K562 (cell line): ENCODE results near the gene GUCA2B. TPM values are rescaled to one million over a fixed set of nuclear protein-coding genes. Genes with fewer than 3 reads are reported as not detected.

Experiments
- ATF1 ChIP-seq, 2 experiments: fragments of 450-650 bp in 1 of 2; IDR thresholded peaks; 2 replicates each; pipeline ENCODE4 v1.6.1; 2016; ENCODE audit warnings: missing compliant biosample characterization in 1 of 2, missing genetic modification characterization in 1 of 2
- ATF6 ChIP-seq: sonication (generic); formaldehyde crosslinking; IDR thresholded peaks from 2 replicates; pipeline ENCODE4 v1.4.0; 2020; ENCODE audit warnings: mild to moderate bottlenecking, missing genetic modification reagents
- ELK1 ChIP-seq: sonication (generic); formaldehyde crosslinking; IDR thresholded peaks from 2 replicates; pipeline ENCODE4 v1.8.1; 2022; ENCODE audit warnings: missing genetic modification reagents
- FOXA3 ChIP-seq, 2 experiments: fragments of 450-650 bp in 1 of 2; sonication (generic) in 1 of 2; formaldehyde crosslinking; IDR thresholded peaks in 1 of 2; conservative IDR thresholded peaks in 1 of 2; 2 replicates each; pipeline versions ENCODE4 v1.4.0 to v1.8.0; 2020 to 2022; ENCODE audit warnings: mild to moderate bottlenecking in 2 of 2, missing genetic modification reagents in 1 of 2
- GABPB2 ChIP-seq: fragments of 250-450 bp; sonication (Bioruptor Pico); conservative IDR thresholded peaks from 2 replicates; pipeline ENCODE4 v1.5.1; 2021; ENCODE audit warnings: mild to moderate bottlenecking
- PTTG1 ChIP-seq: fragments of 450-650 bp; IDR thresholded peaks from 2 replicates; pipeline ENCODE4 v1.6.1; 2016; ENCODE audit warnings: low read depth, mild to moderate bottlenecking, missing genetic modification characterization, missing compliant biosample characterization
- RBM25 ChIP-seq: fragments of 200-400 bp; formaldehyde crosslinking; IDR thresholded peaks from 2 replicates; pipeline ENCODE4 v1.6.1; 2018; ENCODE audit warnings: low read length, low read depth, moderate library complexity; ENCODE audit not compliant: severe bottlenecking
- SMAD1 ChIP-seq: fragments of 150-350 bp; IDR thresholded peaks from 2 replicates; pipeline ENCODE4 v1.6.1; 2014; ENCODE audit warnings: low read length, low read depth; ENCODE audit not compliant: partially characterized antibody
- SREBF2 ChIP-seq: sonication (generic); formaldehyde crosslinking; IDR thresholded peaks from 2 replicates; pipeline ENCODE4 v1.4.0; 2020; ENCODE audit warnings: mild to moderate bottlenecking, missing genetic modification reagents
- STAT5A ChIP-seq: IDR thresholded peaks from 2 replicates; pipeline ENCODE4 v1.6.1; 2012; ENCODE audit warnings: low read length, inconsistent platforms, borderline replicate concordance
- TBP ChIP-seq: optimal IDR thresholded peaks from 2 replicates; pipeline ENCODE3; 2011; ENCODE audit warnings: low read depth, low read length, improper control_type of control experiment
- TRIM28 ChIP-seq: fragments of 450-650 bp; IDR thresholded peaks from 2 replicates; pipeline ENCODE4 v1.6.1; 2017
- U2AF1 ChIP-seq: fragments of 200-400 bp; formaldehyde crosslinking; optimal IDR thresholded peaks from 2 replicates; pipeline ENCODE3; 2017; ENCODE audit warnings: mild to moderate bottlenecking, low read depth, low read length, moderate library complexity
- polyA plus RNA-seq, 8 experiments: library from polyadenylated mRNA; depleted of rRNA in 4 of 8; stranded (reverse) in 5 of 8; unstranded in 3 of 8; fragments of >200 nt; fragmentation: Nextera tagmentation in 2 of 8; fragmentation: Illumina TruSeq in 1 of 8; extraction: Ambion mirVana in 2 of 8; extraction: Trizol in 1 of 8; gene quantifications; 2 replicates each; pipeline versions ENCODE4 v1.2.1 to v1.2.3, GENCODE V29; 2011 to 2014; ENCODE audit warnings: inconsistent platforms in 1 of 8, missing spikeins in 1 of 8
- total RNA-seq, 7 experiments: library from RNA; depleted of rRNA in 6 of 7; stranded (reverse); fragments of >200 nt in 6 of 7; fragmentation: Illumina TruSeq in 2 of 7; extraction: Trizol in 2 of 7; gene quantifications; 2 replicates each; pipeline versions ENCODE4 v1.2.1 to v1.2.3, GENCODE V29; 2011 to 2021; ENCODE audit warnings: low replicate concordance in 1 of 7
- TF ChIP-seq, protein P1 (sequence below): IDR thresholded peaks from 2 replicates; pipeline ENCODE4 v1.6.1; 2011; ENCODE audit warnings: borderline replicate concordance, low read depth, mild to moderate bottlenecking, moderate library complexity, low read length; ENCODE audit not compliant: insufficient read depth, poor library complexity, severe bottlenecking

The GUCA2B gene
- total and polyA plus RNA-seq, 9 of the 15 experiments (the other 6 are each of a cell fraction or from before 2014, with no cell fraction given) = not detected

GRCh38 chr1:42171679-42172266 is 18.6 kb downstream of the GUCA2B start (continued):
- no peak for TF ChIP-seq SMAD1
- TF ChIP-seq GABPB2 (CRISPR knock-in tag) = no peak
- TF ChIP-seq ELK1 (CRISPR knock-in tag) = no peak
- TF ChIP-seq SREBF2 = no peak
- no peak for TF ChIP-seq PTTG1 (tag)
- TF ChIP-seq STAT5A = no peak
- no peak for TF ChIP-seq FOXA3 (CRISPR knock-in tag; conservative IDR thresholded peaks at IDR 0.05 in 1 of 2, IDR thresholded peaks at IDR 0.05 in 1 of 2)
- no peak for TF ChIP-seq TRIM28
- TF ChIP-seq RBM25 = peak; percentile 89
- no peak for TF ChIP-seq ATF6
- TF ChIP-seq TBP = no peak
- no peak for TF ChIP-seq U2AF1
- TF ChIP-seq ATF1 (CRISPR knock-in tag; IDR thresholded peaks at IDR 0.05) = no peak
- TF ChIP-seq ATF1 (tag; IDR thresholded peaks at IDR 0.05) = no peak
- TF ChIP-seq, protein P1, sequence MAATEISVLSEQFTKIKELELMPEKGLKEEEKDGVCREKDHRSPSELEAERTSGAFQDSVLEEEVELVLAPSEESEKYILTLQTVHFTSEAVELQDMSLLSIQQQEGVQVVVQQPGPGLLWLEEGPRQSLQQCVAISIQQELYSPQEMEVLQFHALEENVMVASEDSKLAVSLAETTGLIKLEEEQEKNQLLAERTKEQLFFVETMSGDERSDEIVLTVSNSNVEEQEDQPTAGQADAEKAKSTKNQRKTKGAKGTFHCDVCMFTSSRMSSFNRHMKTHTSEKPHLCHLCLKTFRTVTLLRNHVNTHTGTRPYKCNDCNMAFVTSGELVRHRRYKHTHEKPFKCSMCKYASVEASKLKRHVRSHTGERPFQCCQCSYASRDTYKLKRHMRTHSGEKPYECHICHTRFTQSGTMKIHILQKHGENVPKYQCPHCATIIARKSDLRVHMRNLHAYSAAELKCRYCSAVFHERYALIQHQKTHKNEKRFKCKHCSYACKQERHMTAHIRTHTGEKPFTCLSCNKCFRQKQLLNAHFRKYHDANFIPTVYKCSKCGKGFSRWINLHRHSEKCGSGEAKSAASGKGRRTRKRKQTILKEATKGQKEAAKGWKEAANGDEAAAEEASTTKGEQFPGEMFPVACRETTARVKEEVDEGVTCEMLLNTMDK = no peak
